WERI-Rb-1 (cell line): ENCODE results near the gene GID4.

Experiments used
- DNase-seq: peaks from one replicate; pipeline ENCODE4 v3.0.0-alpha.2; 2020
- H3K27ac ChIP-seq: fragments of 250-450 bp; sonication (Bioruptor Pico); 2 replicates; pipeline ENCODE4 v1.5.1; 2020; ENCODE audit warnings: mild to moderate bottlenecking, moderate library complexity
- H3K27me3 ChIP-seq: fragments of 250-450 bp; sonication (Bioruptor Pico); 2 replicates; pipeline ENCODE4 v1.5.1; 2021; ENCODE audit warnings: mild to moderate bottlenecking, low read depth, moderate library complexity; ENCODE audit not compliant: insufficient read depth, severe bottlenecking
- H3K36me3 ChIP-seq: fragments of 250-450 bp; sonication (Bioruptor Pico); 2 replicates; pipeline ENCODE4 v1.5.1; 2020; ENCODE audit warnings: mild to moderate bottlenecking, moderate library complexity
- H3K4me3 ChIP-seq: 2 replicates; pipeline ENCODE4 v1.5.1; 2011; ENCODE audit warnings: low read depth, mild to moderate bottlenecking, control low read depth, low read length
- H3K9me3 ChIP-seq: fragments of 250-450 bp; sonication (Bioruptor Pico); 2 replicates; pipeline ENCODE4 v1.5.1; 2021; ENCODE audit warnings: mild to moderate bottlenecking, moderate library complexity; ENCODE audit not compliant: severe bottlenecking
- TF ChIP-seq, protein P1 (sequence below): IDR thresholded peaks from 2 replicates; pipeline ENCODE4 v1.5.1; 2011; ENCODE audit warnings: low read depth, mild to moderate bottlenecking, control low read depth, inconsistent platforms, low read length

The GID4 gene

DNA sequence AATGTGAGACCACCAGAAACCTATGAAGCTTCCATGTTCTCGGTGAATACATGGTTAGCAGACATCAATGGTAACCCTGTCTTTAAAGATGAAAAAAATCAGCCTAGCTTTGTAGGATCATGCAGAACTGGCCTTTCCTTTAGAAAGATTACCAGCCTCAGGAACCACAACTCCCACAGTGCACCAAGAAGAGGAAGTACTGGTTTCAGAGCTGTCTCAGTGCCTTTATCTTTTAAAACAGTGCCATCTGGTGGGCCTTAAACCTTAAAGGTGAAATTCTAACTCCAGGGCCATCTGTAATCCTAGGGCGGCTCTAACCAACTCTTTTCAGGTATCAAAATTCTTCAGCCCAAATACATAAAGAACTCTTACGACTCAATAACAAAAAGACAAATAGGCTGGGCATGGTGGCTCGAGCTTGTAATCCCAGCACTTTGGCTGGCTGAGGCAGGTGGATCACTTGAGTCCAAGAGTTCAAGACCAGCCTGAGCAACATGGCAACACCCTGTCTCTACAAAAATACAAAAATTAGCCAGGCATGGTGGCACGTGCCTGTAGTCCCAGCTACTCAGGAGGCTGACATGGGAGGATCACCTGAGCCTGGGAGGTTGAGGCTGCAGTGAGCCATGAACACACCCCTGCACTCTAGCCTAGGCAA, 5.6 kb upstream of the GID4 start:
- Histone ChIP-seq H3K36me3 (no peaks in the 10 kb centered on the region), H3K27ac (no peak overlapping the region), H3K9me3 (no peaks in the 10 kb centered on the region), H3K27me3 (no peaks in the 10 kb centered on the region), H3K4me3 (no peak overlapping the region)
- TF ChIP-seq, protein P1, sequence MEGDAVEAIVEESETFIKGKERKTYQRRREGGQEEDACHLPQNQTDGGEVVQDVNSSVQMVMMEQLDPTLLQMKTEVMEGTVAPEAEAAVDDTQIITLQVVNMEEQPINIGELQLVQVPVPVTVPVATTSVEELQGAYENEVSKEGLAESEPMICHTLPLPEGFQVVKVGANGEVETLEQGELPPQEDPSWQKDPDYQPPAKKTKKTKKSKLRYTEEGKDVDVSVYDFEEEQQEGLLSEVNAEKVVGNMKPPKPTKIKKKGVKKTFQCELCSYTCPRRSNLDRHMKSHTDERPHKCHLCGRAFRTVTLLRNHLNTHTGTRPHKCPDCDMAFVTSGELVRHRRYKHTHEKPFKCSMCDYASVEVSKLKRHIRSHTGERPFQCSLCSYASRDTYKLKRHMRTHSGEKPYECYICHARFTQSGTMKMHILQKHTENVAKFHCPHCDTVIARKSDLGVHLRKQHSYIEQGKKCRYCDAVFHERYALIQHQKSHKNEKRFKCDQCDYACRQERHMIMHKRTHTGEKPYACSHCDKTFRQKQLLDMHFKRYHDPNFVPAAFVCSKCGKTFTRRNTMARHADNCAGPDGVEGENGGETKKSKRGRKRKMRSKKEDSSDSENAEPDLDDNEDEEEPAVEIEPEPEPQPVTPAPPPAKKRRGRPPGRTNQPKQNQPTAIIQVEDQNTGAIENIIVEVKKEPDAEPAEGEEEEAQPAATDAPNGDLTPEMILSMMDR: peak; percentile 53; the same call in 1 of the 2 replicates
- peak; percentile 48 for DNase-seq

DNA sequence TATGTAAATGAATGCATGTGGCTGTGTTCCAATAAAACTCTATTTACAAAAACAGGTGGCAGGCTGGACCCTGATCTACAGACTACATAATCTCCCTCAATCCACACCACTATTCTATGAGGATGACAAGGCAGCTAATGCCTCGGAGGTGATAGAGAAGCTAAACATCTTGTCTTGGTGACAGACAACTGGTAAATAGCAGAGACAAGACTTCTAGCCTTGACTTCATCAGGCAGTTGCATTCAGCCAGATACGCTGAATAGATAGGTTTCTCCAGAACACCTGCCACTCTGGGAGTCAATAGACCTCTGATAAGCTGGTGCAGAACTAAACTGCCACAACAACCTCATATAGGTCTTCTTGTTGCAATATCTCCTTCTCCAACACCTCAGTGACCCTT, 3.5 kb upstream of the GID4 start:
- Histone ChIP-seq H3K27ac (no peak overlapping the region), H3K36me3 (peaks cover 2% of the 10 kb centered on the region; the same call in 1 of the 2 replicates), H3K27me3 (no peaks in the 10 kb centered on the region), H3K4me3 (no peak overlapping the region), H3K9me3 (no peaks in the 10 kb centered on the region)
- TF ChIP-seq, protein P1: no peak
- no peak for DNase-seq

DNA sequence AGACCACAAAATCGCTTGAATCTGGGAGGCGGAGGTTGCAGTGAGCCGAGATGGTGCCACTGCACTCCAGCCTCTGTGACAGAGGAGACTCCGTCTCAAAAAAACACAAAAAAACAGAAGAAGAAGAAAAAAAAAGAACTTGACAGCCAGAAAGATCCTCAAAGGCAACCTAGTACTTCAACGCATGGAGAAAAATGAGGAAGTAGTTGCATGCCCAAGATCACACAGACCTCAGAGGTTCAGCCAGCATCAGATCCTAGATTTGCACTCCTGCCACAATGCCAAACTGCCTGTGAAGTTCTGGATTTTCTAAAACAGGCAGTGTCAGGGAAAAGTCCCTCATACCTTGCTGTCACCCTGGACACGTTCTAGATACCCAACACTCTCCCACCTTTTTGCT, 1.7 kb upstream of the GID4 start:
- H3K4me3 ChIP-seq: no peak overlapping the region
- H3K36me3 ChIP-seq: peaks cover 2% of the 10 kb centered on the region; the same call in 1 of the 2 replicates
- TF ChIP-seq, protein P1: no peak
- no peaks in the 10 kb centered on the region for H3K27me3 ChIP-seq
- H3K27ac ChIP-seq: no peak overlapping the region
- no peaks in the 10 kb centered on the region for H3K9me3 ChIP-seq
- DNase-seq: no peak

DNA sequence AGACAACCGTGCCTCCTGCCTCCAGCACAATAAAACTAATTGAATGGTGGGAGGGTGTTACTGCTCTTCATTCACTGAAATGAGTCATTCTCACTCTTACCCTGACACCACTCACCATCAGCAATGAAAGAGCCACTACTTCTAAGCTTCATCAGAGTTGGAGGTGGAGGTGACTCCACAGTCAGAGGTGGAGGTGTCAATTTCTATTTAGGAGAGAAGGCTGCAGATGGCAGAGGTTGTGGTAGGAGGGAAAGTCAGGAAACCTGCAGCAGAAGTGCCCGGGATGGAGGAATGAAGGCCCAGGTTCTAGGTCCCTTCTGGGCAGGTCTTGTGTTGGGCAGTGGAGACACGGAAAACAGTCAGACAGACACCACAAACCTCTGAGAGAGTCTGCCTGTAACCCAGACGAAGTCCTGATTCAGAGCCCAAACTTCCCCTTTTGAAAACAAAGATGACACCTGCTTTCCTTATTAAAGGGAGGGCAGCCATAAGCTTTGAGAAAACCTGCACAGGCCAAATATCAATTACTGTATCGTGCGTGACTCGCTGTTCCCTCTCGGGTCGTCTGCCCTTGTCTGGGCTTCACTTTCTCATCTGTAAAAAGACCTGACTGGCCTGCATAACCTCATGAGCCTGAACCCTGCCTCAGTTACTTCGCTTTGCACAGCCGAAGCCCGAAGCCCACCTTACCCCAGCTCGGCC, 908 bp upstream of the GID4 start:
- Histone ChIP-seq H3K36me3 (peaks cover 2% of the 10 kb centered on the region; the same call in 1 of the 2 replicates), H3K27me3 (no peaks in the 10 kb centered on the region), H3K4me3 (peak overlapping the region; percentile 82), H3K27ac (peak overlapping the region; percentile 57), H3K9me3 (no peaks in the 10 kb centered on the region)
- TF ChIP-seq, protein P1: no peak
- no peak for DNase-seq

DNA sequence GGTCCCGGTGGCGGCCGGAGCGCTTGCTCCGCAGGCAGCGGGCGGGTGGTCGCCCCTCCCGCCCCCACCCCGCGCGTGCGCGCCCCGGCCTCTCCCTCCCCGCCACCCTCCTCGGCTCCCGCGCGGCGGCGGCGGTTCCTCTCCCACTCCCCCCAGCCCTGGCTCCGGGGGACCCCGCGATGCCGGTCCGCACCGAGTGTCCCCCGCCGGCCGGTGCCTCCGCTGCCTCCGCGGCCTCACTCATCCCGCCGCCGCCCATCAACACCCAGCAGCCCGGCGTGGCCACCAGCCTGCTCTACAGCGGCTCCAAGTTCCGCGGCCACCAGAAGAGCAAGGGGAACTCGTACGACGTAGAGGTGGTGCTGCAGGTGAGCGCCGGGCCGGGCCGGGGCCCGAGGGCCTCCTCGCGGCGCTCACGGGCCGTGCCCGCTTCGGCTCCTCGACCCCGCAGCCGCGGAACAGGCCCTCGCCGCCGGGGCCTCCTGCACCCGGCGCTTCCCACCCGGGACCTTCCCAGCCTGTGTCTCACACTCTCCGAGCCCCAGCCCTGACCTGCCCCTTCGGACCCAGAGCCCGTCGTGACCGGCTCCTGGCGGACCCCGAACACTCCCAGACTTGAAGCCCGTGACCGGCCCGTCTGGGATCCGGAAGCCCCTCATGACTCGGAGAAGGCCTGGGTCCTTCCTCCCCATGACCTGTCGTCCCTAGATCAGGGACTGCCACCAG, 490 bp downstream of the GID4 start:
- TF ChIP-seq, protein P1: no peak
- Histone ChIP-seq H3K27me3 (no peaks in the 10 kb centered on the region), H3K36me3 (peaks cover 2% of the 10 kb centered on the region), H3K9me3 (no peaks in the 10 kb centered on the region), H3K4me3 (peak overlapping the region; percentile 82), H3K27ac (peak overlapping the region; percentile 71)
- DNase-seq: no peak
